ENCODE data around the gene RAD51B. TPM values are rescaled to one million over a fixed set of nuclear protein-coding genes. Genes with fewer than 3 reads are reported as not detected.

Gene RAD51B
- total and polyA plus RNA-seq, 9 of the 15 experiments (the other 6 are each of a cell fraction or from before 2014, with no cell fraction given): 8.5 to 17.3 (median 11.3) TPM

- TF ChIP-seq ATF3 (IDR thresholded peaks at IDR 0.05) (no peak), ATF3 (CRISPR knock-in tag; conservative IDR thresholded peaks at IDR 0.05) (no peak), CREB3 (tag; conservative IDR thresholded peaks at IDR 0.05; ENCODE audit: low read depth) (no peak), NR4A1 (CRISPR knock-in tag; IDR thresholded peaks at IDR 0.05) (no peak), NR4A1 (tag; IDR thresholded peaks at IDR 0.05) (no peak), NELFE (IDR thresholded peaks at IDR 0.05; ENCODE audit: insufficient read depth, insufficient read length) (no peak), TFE3 (CRISPR knock-in tag; IDR thresholded peaks at IDR 0.05) (no peak), ZNF143 (CRISPR knock-in tag; IDR thresholded peaks at IDR 0.05) (no peak), CHAMP1 (IDR thresholded peaks at IDR 0.05) (no peak), USF2 (CRISPR knock-in tag; IDR thresholded peaks at IDR 0.05) (no peak), NFRKB (IDR thresholded peaks at IDR 0.05; ENCODE audit: low read depth) (no peak)
Observed at GRCh38 chr14:68173227-68173972, 353.8 kb downstream of the RAD51B start (continued).

Data from K562 (cell line).